AG09319 (cell line): Measurements from ENCODE around the gene PANK3.

ENCODE experiments used
- DNase-seq: peaks from one replicate; pipeline ENCODE4 v3.0.0-alpha.2; 2010; ENCODE audit warnings: low read depth; ENCODE audit errors: extremely low read depth
- CTCF ChIP-seq: IDR thresholded peaks from 2 replicates; pipeline ENCODE4 v1.5.1; 2011; ENCODE audit warnings: low read depth, mild to moderate bottlenecking, inconsistent platforms, low read length, moderate library complexity

Gene PANK3

GRCh38 chr5:168604436-168604835, 25.3 kb upstream of the PANK3 start:
- TF ChIP-seq CTCF: no peak
- DNase-seq: no peak

- DNase-seq: no peak
- TF ChIP-seq CTCF: no peak
These were observed 24.6 kb upstream of the PANK3 start for GRCh38 chr5:168603746-168604145.

GRCh38 chr5:168602517-168602916, 23.3 kb upstream of the PANK3 start:
- TF ChIP-seq CTCF: no peak
- DNase-seq: no peak

- no peak for TF ChIP-seq CTCF
- no peak for DNase-seq
These were observed 22.8 kb upstream of the PANK3 start for GRCh38 chr5:168601972-168602371.

- no peak for TF ChIP-seq CTCF
- DNase-seq: no peak
These were observed 21.2 kb upstream of the PANK3 start for GRCh38 chr5:168600409-168600808.

- no peak for TF ChIP-seq CTCF
- DNase-seq: no peak
These were observed 20.7 kb upstream of the PANK3 start for GRCh38 chr5:168599826-168600225.

- no peak for DNase-seq
- TF ChIP-seq CTCF: no peak
These were observed 19.5 kb upstream of the PANK3 start for GRCh38 chr5:168598639-168599038.
